NCI-H345 treated with DMSO at 0.1 percent for 48 hours (cell line): ENCODE results near the gene LRRC1.
A peak's percentile ranks its signal among the peaks of the same experiment; 100 is the strongest.

Experiments
- DNase-seq: peaks from one replicate; lab custom pipeline; 2025; ENCODE audit not compliant: unreplicated experiment; lab: John Stamatoyannopoulos, UW

Gene LRRC1

DNA sequence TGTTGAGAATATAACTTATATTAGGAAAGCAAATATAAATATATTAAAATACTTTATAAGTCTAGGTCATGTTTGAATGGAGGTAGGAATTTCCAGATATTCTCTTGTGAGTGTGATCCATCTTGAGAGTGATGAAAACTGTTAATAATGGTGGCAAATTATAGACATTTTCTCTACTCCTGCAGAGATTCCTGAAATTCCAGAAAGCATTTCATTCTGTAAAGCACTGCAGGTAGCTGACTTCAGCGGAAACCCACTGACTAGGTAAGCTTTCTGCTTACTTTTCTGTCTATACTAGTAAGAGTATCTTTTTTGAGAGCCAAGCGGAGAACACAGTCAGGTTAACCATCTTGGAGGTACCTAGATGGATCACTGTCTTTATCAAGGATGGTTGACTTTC is 84.0 kb downstream of the LRRC1 start:
- DNase-seq: no peak

GRCh38 chr6:53879608-53880007 is 84.8 kb downstream of the LRRC1 start:
- no peak for DNase-seq

DNA sequence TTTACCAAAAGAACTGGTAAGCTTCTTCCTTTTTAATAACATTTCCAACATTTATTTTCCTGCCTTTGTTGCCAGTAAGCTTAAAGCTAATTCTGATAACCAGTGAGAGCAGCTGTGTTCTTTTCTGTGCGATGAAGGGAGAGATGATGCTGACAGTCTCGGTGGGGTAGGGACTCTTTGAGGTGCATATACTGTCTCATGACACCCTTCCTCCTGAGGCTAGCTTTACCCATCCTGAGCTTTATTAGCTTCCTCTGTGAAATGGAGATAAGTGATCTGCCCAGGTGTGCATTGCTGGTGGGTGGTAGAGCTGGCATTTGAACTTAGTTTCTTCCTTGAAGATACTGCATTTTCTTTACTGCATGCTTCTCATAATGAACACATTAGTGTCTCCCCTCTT is 92.5 kb downstream of the LRRC1 start:
- no peak for DNase-seq

- DNase-seq: no peak
These were observed 94.1 kb downstream of the LRRC1 start for GRCh38 chr6:53888931-53889330.

GRCh38 chr6:53889365-53889764 is 94.6 kb downstream of the LRRC1 start:
- DNase-seq: no peak

GRCh38 chr6:53892707-53893106 is 97.9 kb downstream of the LRRC1 start:
- no peak for DNase-seq

- peak; percentile 76 for DNase-seq
These were observed 99.3 kb downstream of the LRRC1 start for GRCh38 chr6:53894091-53894490.

DNA sequence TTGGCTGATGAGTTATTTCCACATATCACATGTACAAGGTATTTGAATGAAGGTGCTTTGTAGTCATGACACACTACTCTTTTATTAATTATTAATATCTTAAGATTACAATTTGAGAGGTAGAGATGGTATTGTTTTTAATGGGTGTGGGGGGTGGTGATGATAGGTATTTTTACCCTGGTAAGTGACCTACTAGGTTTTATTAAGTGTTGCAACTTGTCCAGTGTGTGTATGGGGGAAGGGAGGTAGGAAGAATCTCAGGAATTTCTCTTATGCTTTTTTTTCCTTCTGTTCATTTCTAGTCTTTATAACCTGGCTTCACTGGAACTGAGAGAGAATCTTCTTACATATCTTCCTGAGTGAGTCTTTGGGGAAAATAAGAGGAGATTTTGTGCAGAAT is 101.4 kb downstream of the LRRC1 start:
- DNase-seq: no peak

- DNase-seq: no peak
These were observed 103.4 kb downstream of the LRRC1 start for GRCh38 chr6:53898026-53898795.

- DNase-seq: no peak
These were observed 104.7 kb downstream of the LRRC1 start for GRCh38 chr6:53899512-53899911.

GRCh38 chr6:53903357-53903756 is 108.6 kb downstream of the LRRC1 start:
- no peak for DNase-seq

- DNase-seq: no peak
These were observed 111.3 kb downstream of the LRRC1 start for GRCh38 chr6:53906103-53906502.

GRCh38 chr6:53906842-53907241 is 112.0 kb downstream of the LRRC1 start:
- no peak for DNase-seq

GRCh38 chr6:53910834-53911233 is 116.0 kb downstream of the LRRC1 start:
- DNase-seq: no peak

GRCh38 chr6:53912661-53913060 is 117.9 kb downstream of the LRRC1 start:
- DNase-seq: no peak

DNA sequence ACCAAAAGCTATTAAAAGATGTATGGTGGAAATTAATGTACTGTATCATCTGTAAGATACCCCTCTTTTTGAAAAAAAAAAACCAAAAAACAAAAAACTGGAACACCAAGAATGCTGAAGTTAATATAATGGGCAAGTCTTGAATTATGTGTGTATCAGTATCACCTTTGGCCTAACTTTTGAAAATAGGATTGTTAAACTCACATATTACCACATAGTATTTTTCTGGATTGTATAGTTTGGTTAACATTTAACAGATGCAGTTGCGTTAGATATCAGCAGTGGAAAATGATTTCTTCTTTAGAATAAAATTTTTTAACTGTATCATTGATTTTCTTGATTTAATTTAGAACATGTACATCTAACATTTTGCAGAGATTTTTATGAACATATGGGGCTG is 118.5 kb downstream of the LRRC1 start:
- no peak for DNase-seq

DNA sequence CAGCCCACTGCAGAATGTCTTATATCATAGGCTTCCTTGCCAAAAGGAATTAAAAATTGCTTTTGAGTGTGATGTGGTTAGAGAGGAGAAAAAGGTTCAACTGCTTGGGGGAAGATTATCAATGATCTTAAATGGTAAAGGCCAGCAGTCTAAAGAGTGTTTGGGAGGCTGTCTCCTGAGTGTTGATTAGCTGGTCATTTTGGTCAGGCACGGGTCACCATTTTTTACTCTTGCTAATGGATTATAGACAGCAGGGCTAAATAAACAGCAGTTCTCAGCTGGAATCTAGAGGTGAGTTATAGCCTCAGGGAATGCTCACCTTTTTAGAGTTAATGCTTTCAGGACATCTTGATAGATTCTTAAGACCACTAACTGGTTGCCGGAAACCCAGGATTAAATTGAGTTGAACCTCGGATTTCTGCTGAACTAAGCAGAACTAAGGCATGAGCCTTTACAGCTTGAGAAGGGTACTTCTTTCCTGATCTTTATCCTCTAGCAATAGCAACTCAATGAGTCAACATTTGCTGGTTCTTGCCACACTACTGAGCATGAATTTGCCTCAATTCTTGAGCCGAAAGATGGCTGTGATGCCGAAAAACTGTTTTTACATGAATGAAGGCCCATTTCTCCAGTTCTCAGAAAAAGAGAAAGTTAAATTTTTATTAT is 120.4 kb downstream of the LRRC1 start:
- no peak for DNase-seq

- DNase-seq: no peak
These were observed 122.1 kb downstream of the LRRC1 start for GRCh38 chr6:53916804-53917463.

DNA sequence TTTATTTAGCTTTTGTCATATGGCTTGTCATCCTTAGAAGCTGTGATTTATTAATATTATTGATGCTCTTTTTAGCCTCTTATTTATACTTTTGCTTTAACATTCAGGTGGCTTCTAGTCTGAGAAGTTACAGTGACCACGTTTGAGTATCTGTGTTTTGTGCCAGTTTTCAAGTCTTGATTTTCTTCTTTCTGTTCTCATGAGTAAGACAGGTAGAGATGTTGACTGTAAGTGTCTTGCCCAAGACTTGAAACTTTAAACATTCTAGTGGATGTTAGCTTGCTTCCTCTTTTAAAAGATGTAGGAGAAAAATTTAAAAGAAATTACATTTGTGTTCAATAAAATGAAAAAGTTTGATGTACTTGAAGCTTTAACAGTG is 122.6 kb downstream of the LRRC1 start:
- no peak for DNase-seq

DNA sequence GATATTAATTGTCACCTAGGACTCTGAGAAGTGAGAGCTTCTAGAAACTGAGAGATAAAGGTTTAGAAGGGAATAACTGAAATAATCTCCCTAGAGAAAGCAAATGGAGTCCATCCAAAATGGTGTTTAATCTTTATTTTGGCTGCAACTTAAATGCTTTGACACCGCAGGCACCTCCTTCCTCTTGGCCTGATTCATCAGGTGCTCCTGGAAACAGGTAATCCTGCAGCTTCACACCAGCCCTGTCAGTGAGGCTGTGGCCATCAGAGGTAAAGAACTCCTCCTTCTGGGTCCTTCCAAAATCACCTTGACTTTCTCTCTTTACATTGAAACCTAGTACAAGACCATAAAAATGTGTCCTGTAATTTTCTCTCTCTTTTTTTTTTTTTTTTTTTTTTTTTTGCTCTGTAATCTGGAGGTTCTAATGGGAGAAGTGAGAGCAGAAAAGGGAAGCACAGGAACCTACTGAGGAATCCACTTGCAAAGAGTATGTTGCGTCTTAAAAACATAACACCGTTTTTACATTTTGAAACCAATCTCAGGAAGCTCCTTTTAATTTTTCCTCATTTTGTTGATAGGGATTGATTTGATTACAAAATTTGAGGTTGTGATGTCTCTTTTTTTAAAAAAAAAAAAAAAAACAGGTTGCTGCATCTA is 124.2 kb downstream of the LRRC1 start:
- no peak for DNase-seq

DNA sequence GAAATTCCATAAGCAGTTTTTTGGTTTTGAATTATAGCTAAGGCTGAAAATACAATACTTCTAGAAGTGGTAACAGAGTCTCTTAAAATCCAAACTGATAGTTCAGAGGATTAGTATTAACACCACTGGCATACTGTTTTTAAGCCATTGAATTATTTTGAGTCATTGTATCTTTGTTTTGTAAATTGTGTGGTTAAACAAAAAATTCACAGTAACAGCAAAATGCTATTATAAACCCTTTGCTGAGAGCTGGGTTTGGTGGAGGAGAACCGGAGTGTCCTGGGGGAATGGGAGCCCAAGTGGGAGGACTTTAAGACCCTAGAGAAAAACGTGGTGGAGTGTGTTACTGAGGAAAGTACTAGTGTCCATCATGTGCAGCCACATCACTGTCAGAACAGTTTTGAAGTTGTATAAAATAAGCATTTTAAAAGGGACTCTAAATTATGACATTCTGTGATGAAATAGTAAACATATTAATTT is 125.1 kb downstream of the LRRC1 start:
- no peak for DNase-seq

- no peak for DNase-seq
These were observed 126.1 kb downstream of the LRRC1 start for GRCh38 chr6:53920881-53921280.
